ENCODE results near the gene OTUB2. TPM values are rescaled to one million over a fixed set of nuclear protein-coding genes. Genes with fewer than 3 reads are reported as not detected.

OTUB2 gene
- total RNA-seq, 1 experiment from 2014 or later, result 7.7 TPM

- Histone ChIP-seq H3K4me1 (ENCODE audit: insufficient read depth, low read length) (peaks cover 37% of the 10 kb centered on the region), H3K27ac (ENCODE audit: low read length) (no peak overlapping the region), H3K9me2 (replicated peaks; ENCODE audit: low read length) (no peaks in the 10 kb centered on the region), H3K36me3 (ENCODE audit: low read depth, low read length) (peaks cover 30% of the 10 kb centered on the region), H3F3A (ENCODE audit: low read length, unreplicated experiment) (no peaks in the 10 kb centered on the region), H3K4me3 (ENCODE audit: low read length) (peak overlapping the region; percentile 92), H2AFZ (ENCODE audit: low read length) (peak overlapping the region; percentile 94), H3K79me2 (ENCODE audit: low read length) (peaks cover 60% of the 10 kb centered on the region), H3K9ac (ENCODE audit: low read length) (peak overlapping the region; percentile 96), H3K27me3 (ENCODE audit: low read length) (no peaks in the 10 kb centered on the region), H3K9me3 (ENCODE audit: low read length) (no peaks in the 10 kb centered on the region), H3K4me2 (ENCODE audit: low read length) (peak overlapping the region; percentile 87), H4K20me1 (ENCODE audit: low read length) (peaks cover 33% of the 10 kb centered on the region)
- DNase-seq, result peak; percentile 17
- POLR2A ChIA-PET (ENCODE audit: unreplicated experiment), result interaction anchor here (0.5 to 1.1 kb wide), 5 partner anchors 33 to 1322 kb away, joined by 3 to 7 read pairs (median 3); no protein-coding TSS in a partner anchor
- intact Hi-C loops (cut with micrococcal nuclease), result loop anchor here (2.0 kb wide), 2 partner anchors 53 to 55 kb away; no protein-coding TSS in a partner anchor
- peak; percentile 52 for ATAC-seq
- CTCF ChIA-PET, result interaction anchor here (1.0 to 2.1 kb wide), 3 partner anchors 30 to 53 kb away, joined by 9 to 12 read pairs (median 11); no protein-coding TSS in a partner anchor
- TSS peak; percentile 77 for BruUV-seq (replicated peaks)
- TF ChIP-seq CTCF (conservative IDR thresholded peaks at IDR 0.05; ENCODE audit: low read depth, low read length) (no peak), EZH2 (IDR thresholded peaks at IDR 0.05; ENCODE audit: low read length, unreplicated experiment) (no peak), EZH2phosphoT487 (IDR thresholded peaks at IDR 0.05; ENCODE audit: borderline replicate concordance, low read length) (no peak)
Measured at GRCh38 chr14:94081386-94081820, 55.3 kb downstream of the OTUB2 start.

GRCh38 chr14:94087891-94088290, 61.8 kb downstream of the OTUB2 start:
- Histone ChIP-seq H3K36me3 (ENCODE audit: low read depth, low read length) (no peaks in the 10 kb centered on the region), H3K9me2 (replicated peaks; ENCODE audit: low read length) (no peaks in the 10 kb centered on the region), H3K4me2 (ENCODE audit: low read length) (no peak overlapping the region), H3F3A (ENCODE audit: low read length, unreplicated experiment) (no peaks in the 10 kb centered on the region), H3K4me3 (ENCODE audit: low read length) (no peak overlapping the region), H3K79me2 (ENCODE audit: low read length) (no peaks in the 10 kb centered on the region), H2AFZ (ENCODE audit: low read length) (no peak overlapping the region), H3K4me1 (ENCODE audit: insufficient read depth, low read length) (peaks cover 14% of the 10 kb centered on the region), H3K27ac (ENCODE audit: low read length) (no peak overlapping the region), H3K9me3 (ENCODE audit: low read length) (no peaks in the 10 kb centered on the region), H3K27me3 (ENCODE audit: low read length) (no peaks in the 10 kb centered on the region), H4K20me1 (ENCODE audit: low read length) (no peaks in the 10 kb centered on the region), H3K9ac (ENCODE audit: low read length) (no peak overlapping the region)
- ChIA-PET CTCF (interaction anchor here (0.6 kb wide), 1 partner anchor 48 kb away, joined by 7 read pairs; no protein-coding TSS in a partner anchor), POLR2A (ENCODE audit: unreplicated experiment) (no interaction called here)
- BruUV-seq (replicated peaks), result no TSS peak
- intact Hi-C loops (cut with micrococcal nuclease), result no loop called here
- ATAC-seq (no peak), DNase-seq (no peak)
- TF ChIP-seq EZH2 (IDR thresholded peaks at IDR 0.05; ENCODE audit: low read length, unreplicated experiment) (no peak), CTCF (conservative IDR thresholded peaks at IDR 0.05; ENCODE audit: low read depth, low read length) (no peak), EZH2phosphoT487 (IDR thresholded peaks at IDR 0.05; ENCODE audit: borderline replicate concordance, low read length) (no peak)

- intact Hi-C loops (cut with micrococcal nuclease), result no loop called here
- no peak overlapping the region for H3K4me3 ChIP-seq (ENCODE audit: low read length)
- no peak for TF ChIP-seq EZH2 (IDR thresholded peaks at IDR 0.05; ENCODE audit: low read length, unreplicated experiment)
- TF ChIP-seq CTCF (conservative IDR thresholded peaks at IDR 0.05; ENCODE audit: low read depth, low read length), result no peak
- no peak overlapping the region for H3K27ac ChIP-seq (ENCODE audit: low read length)
- no peaks in the 10 kb centered on the region for H3K9me2 ChIP-seq (replicated peaks; ENCODE audit: low read length)
- ATAC-seq (peak; percentile 40), DNase-seq (peak; percentile 27)
- BruUV-seq (replicated peaks), result no TSS peak
- H3K9me3 ChIP-seq (ENCODE audit: low read length), result no peaks in the 10 kb centered on the region
- H3K9ac ChIP-seq (ENCODE audit: low read length), result no peak overlapping the region
- no peaks in the 10 kb centered on the region for H3F3A ChIP-seq (ENCODE audit: low read length, unreplicated experiment)
- CTCF ChIA-PET, result interaction anchor here (0.6 kb wide), 2 partner anchors 48 to 52 kb away, joined by 4 to 7 read pairs; no protein-coding TSS in a partner anchor
- peaks cover 14% of the 10 kb centered on the region for H3K4me1 ChIP-seq (ENCODE audit: insufficient read depth, low read length)
- no peak overlapping the region for H2AFZ ChIP-seq (ENCODE audit: low read length)
- H4K20me1 ChIP-seq (ENCODE audit: low read length), result no peaks in the 10 kb centered on the region
- POLR2A ChIA-PET (ENCODE audit: unreplicated experiment), result no interaction called here
- no peak overlapping the region for H3K4me2 ChIP-seq (ENCODE audit: low read length)
- no peaks in the 10 kb centered on the region for H3K79me2 ChIP-seq (ENCODE audit: low read length)
- H3K36me3 ChIP-seq (ENCODE audit: low read depth, low read length), result no peaks in the 10 kb centered on the region
- no peaks in the 10 kb centered on the region for H3K27me3 ChIP-seq (ENCODE audit: low read length)
Measured at GRCh38 chr14:94088516-94088915, 62.4 kb downstream of the OTUB2 start.

Measured in PC-3 (cell line).